NCI-H2171 treated with DMSO at 0.1 percent for 48 hours (cell line): ENCODE results near the gene TSHZ2.
"Not testable (repeated sequence)": the region's sequence is repeated elsewhere in the genome, so short reads cannot be mapped to it uniquely, and the experiment has no call there.

Experiments
- DNase-seq: peaks from one replicate; lab custom pipeline; 2025; lab: John Stamatoyannopoulos, UW

The TSHZ2 gene

DNA sequence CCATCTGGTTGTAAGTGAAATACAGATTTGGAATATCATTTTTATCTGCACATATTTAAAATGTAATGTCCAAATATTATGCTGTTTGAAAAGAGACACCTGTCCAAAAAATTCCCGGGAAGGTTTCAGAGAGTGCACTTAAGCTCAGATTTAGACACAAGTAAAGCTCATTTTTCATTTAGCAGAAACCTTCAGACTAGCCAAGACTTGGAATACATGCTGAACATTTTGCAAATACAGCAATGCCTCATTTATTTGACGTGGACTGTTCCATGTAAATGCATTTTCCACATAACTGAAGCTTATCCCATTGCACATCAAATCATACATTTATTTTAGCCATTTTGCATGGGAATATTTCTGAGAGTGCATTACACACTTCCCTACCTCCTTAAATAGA, 340.8 kb downstream of the TSHZ2 start:
- no peak for DNase-seq

DNA sequence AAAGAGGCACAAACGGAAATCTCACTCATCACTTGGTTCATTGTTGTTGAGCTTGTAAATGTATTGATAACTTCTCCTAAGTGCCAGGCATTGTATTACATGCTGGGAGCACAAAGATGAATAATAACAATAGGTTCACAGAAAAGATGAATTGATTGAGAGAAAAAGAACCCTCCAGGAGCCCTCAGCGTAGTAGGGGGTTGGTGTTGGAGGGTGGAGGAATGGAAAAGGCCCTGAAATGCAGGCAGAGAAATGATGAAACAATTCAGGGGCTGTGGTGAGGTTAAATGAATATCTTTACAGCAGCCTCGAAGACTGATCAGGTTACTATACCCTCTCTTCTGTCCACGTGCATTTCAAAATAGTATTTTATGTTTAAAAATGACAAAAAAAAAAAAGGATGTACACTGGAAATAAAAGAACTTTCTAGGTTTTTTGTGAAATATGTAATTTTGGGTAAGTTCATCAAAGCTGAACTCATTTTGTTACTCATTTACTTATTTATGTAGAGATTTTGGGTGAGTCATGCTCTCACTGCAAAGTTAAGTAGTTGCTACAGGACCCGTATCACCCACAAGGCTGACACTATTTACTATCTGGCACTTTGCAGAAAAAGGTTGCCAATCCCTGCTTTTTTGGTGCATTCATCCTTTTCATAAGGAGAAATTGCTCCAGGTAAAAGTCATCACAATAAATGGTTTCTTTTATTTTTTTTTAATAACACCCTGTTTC, 344.2 kb downstream of the TSHZ2 start:
- DNase-seq: no peak

DNA sequence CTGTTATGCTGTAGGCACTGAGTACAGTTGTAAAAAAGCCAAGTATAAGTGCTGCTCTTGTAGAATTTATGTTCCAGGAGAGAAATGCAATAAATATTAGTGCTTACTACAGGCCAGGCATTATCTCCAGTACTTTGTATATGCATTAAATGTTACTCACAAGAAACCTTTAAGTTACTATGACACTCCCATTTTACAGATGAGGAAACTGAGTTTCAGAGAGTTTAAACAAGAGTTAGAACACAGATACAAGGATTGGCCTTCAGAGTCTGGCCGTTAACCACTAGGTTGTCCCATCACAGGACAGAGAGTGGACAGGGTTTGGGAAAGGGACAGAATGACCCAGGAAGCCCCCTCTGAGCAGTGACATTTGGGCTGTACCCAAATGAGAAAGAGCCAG, 347.0 kb downstream of the TSHZ2 start:
- no peak for DNase-seq

DNA sequence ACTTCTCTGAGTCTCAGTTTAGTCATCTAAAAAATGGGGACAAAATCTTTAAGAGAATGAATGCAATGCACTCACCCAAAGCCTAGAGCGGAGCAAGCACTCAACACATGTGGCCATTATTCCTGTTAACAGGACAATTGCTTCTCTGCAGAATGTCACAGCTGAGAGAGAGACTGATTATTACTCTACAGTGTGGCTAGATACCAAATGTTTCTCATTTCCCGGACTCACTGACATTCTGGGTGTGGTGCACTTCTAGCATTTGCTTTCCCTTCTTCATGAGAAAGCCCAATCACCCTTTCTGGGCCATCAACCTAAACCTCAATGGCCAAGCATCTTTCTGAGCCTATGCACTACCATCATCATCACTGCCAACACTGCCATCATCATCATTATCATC, 347.6 kb downstream of the TSHZ2 start:
- DNase-seq: no peak

DNA sequence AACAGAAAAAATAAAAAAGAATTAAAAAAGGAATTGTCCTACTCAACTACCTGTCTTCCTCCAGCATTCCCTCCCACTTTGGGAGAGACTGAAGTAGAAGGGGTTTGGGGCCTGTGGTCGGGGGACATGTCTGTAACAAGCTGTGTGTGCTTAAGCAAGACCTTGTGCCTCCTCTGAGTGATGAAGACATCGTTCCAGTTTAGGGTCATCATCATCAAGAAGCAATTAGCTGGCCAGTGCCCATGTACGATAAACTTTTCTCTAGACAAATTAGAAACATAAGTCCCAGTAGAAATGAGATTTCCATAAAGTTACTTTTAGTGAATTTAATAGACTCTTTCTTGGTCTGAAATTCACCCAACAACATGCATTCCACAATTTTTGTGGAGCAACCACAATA, 348.5 kb downstream of the TSHZ2 start:
- no peak for DNase-seq

DNA sequence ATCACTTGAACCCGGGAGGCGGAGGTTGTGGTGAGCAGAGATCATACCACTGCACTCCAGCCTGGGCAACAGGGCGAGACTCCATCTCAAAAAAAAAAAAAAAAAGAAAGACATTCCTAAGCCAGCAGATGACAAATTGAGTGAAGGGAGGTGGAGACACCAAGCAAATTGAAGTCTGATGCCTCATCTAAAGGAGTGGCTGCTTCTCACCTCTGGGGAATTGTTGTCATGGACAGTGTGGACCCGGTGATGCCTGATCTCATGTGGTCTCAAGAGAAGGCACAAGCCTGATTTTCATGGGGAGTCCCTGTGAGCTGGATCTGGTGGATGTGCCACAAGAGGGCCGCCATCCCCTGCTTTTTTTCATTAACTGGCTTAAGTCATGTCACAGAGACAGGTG, 349.4 kb downstream of the TSHZ2 start:
- no peak for DNase-seq

DNA sequence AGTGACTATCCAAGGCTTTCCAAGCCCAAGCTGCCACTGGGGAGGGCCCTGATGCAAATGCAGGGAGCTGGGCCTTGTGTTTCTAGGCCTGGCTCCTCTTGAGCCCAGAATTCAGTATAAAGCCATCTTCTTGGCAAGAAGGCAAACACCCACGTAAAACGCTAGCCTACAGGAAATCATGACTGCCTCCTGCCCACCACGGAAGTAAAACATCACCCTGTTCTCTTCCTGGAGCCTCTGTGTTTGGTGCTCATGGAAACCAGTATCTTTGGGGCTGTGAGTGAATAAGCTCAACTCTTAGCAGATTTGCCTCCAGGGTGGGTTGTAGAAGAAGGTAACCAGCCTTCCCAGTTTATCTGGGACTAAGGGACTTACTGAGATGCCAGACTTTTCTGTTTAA, 350.5 kb downstream of the TSHZ2 start:
- no peak for DNase-seq

DNA sequence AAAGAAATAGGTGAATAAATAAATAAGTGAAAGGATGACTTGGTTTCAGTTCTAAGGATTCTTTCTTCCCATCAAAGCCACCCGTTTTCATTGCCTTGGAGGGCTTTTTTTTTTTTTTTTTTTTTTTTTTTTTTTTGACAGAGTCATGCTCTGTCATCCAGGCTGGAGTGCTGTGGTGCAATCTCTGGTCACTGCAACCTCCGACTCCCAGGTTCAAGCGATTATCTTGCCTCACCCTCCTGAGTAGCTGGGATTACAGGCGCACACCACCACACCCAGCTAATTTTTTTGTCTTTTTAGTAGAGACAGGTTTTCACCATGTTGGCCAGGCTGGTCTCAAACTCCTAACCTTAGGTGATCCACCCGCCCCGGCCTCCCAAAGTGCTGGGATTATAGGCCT, 351.3 kb downstream of the TSHZ2 start:
- DNase-seq: not testable (repeated sequence)

DNA sequence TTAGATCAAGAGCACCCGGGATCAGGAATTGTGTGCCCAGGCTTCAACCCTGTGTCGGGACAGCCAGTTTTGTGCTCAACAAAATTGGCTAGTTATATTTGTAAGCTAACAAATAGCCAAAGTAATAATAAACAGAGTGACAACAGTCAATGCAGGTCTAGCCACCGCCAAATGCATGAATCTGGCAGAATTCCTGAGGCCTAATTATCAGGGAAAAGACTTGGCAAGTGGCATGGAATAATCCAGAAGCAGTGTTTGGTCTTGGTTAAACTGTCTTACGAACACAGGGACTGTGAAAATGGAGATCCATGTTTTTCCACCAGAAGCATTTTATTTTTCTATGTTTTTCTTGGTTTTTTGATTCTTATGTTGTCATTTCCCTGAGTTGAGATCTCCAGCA, 352.7 kb downstream of the TSHZ2 start:
- DNase-seq: no peak

DNA sequence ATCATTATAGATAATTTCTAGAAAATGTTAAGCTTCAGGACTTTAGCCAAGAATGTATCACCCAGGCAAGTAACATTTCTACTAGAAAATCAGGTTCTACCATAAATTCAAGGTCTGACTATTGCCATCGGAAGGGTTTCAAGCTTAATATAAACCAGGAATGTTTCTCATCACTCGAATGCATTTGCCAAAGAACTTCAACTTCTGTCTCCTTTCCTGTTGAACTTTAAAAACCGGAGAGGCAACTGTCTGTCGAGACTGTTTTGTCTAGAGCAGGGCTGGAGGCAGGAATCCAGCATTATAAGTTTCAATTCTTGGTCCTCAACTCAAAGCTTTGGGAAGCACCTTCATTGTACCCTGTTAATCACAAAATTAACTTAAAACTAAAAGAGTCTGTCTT, 356.8 kb downstream of the TSHZ2 start:
- no peak for DNase-seq

DNA sequence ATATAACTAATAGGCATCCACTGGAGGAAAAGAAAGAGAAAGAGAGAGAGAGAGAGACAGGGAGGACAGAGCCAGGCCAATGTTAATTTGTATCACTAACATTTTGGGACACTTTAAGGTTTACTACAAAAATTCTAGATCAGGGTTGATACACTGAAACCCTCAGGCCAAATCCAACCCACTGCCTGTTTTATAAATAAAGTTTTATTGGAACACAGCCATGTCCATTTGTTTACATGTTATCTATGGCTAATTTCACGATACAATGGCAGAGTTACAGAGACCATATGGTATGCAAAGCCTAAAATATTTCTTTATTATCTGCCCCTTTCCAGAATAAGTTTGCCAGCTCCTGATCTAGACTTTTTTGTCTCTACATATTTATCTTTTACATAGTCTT, 357.6 kb downstream of the TSHZ2 start:
- no peak for DNase-seq

DNA sequence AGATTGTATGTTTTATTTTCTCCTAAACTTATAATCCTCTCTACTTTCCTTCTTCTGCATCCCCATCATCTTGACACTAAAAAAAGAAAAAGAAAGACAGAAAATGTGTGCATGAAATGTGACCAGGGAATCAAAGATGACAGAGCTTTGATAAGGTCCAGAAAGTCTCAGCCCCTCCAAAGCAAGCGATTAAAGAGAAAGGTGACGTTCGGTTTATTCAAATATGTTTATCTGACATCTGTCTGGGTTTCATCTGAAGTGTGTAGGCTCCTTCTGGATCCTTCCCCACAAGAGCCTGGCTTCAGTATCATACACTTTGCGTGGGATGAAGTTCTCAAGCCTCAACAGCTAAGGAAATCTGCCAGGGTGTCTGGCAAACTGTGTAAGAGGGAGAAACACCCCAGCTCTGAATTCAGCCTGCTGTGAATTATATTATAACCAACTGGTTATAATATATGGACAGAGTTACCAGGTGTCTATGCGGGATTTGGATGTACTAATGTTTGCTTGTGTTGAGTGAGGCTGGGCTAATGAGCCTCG, 358.5 kb downstream of the TSHZ2 start:
- DNase-seq: no peak

DNA sequence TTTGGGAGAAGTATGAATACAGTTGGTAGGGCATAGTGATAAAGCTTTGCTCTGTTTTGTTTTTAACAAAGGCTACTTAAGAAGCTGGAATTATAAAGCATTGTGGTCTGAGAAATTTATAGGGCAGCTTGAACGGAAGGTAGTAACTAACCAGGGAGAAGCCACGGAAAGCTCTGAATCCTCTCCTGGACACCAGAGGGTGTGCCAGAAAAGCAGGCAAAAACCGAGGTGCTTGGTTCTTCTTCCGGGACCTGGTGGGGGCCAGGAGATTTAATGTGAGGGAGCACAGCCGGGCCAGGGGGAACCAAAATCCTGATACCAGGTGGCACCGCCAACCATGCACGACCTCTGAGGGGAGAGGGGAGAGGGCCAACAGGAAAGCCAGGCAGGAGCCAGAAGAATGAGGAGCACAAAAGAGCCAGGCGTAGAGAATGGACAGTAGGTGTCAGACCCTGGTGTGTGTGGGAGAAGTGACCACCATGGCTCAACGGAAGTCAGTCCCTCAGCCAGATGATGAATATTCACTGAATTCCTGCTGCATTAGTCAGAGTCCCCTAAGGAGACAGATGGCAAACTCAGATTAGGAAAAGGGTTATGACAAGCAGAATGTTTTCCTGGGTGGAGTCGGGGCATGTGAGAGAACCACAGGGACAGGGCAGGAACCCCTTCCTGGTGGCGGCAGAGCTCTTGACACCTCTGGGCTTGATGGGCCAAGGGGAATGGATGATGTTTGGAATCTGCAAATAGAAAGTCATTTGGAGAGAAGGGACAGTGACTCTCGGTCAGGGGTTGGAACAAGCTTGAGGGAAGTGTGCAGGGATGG, 359.2 kb downstream of the TSHZ2 start:
- DNase-seq: no peak

DNA sequence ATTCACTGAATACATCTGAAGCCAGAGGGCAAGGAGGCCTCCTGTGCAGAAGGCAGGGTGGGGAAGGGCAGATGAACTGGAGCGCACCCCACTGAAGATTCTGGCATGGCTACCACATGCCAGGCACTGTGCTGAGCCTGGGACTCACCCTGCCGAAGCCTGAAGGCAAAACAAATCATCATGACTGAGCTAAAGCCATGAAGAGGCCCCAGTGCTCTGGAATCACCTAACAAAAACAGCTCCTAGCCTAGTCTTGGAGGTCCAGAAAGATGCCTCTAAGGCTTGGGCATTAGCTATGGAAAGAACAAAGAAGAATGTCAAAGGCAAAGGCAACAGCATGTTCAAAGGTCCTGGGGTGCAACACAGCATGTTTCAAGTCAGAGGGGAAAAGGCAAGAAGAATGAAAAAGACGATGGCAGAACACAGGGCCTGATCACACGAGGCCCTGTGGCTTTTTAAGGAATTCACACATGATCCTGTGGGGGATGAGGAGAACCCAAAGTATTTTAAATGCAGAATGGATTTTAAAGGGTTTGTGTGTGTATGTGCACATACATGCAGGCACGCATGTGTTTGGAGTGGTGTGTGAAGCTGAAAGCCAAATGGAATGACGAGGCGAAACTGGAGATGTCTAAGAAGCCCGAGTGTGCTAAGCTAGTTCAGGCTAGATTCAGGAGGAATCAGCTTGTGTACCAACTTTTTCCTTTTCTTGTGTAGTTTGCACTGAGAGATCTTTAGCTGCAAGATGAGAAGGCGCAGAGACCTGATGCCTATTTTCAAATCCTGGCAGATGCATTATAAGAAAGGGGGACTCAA, 360.1 kb downstream of the TSHZ2 start:
- DNase-seq: no peak

DNA sequence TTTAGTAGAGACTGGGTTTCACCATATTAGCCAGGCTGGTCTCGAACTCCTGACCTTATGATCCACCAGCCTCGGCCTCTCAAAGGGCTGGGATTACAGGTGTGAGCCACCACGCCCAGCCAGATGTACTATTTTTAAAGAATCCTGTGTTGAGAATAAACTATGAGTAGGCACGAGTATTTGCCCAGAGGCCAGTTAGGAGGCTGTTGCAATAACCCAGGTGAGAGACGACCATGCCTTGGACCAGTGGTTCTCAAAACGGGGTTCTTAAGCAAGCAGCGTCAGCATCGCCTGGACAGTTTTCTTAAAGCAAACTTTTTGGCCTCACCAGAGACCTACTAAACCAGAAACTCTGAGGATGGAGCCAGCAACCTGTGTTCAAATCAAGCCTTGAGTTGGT, 362.7 kb downstream of the TSHZ2 start:
- DNase-seq: no peak

DNA sequence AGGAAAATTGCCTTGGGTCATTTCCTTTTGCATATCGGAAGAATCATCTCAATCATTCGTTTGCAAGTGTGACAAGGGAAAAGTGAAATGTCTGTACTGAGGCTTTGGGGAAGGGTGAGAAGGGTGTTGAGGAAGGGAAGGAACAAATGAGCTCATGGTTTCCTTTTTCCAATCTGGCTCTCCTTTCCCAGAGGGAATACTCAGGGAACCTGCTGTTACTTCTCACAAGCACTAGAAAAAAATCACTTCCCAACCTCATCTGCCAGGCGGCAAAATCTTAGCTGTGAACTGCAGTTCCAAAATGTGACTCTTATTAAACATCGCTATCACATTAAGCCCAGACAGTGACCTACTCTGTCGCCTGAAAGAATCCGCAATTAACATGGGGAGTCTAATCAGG, 363.4 kb downstream of the TSHZ2 start:
- peak; percentile 75 for DNase-seq

DNA sequence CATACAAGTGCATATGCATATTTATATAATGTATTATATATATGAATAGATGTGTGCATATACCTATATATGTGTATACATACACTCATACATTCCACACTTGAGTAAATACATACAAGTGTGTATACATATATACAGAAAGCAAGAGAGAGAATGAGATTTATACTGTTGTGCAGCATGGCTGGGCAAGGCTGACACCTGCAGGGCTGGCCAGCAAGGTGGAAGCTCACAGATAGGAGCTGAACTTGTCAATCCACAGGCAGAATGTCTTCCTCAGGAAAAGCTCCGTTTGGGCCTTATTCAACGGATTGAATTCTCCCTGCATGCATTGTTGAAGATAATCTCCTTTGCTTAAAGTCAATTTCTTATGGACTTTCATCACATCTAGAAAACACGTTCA, 364.7 kb downstream of the TSHZ2 start:
- DNase-seq: no peak

DNA sequence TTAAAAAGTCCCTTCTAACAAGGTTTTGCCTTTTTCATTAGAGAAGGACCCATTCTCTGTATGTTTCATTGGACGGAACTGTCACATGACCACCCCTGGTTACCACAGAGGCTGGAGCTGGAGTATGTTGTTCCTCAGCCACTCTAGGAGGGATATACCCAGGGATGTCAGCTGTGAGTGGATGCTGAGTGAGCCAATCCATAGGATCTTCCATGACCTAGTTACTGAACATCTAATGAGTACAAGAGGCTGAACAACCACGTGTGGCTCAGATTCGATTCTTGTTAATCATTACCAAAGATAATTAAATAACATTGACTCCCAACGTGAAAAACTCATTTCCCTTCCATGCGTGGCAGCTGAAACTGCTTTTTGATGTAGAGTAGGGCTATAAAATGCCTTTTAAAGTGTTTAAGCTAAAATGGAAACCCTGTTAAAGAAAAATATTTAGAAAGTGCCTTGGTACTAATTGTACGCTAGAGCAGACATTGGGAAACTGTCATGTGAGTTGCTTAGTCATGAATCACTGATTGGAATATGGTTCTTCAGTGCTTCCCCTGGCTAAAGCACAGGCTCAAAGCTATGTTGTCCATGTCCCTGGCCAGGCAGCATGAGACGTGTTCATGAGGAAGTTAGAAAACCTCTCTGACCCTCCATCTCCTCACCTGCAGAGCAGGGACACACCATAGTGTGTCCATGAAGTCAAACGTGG, 365.4 kb downstream of the TSHZ2 start:
- DNase-seq: no peak

DNA sequence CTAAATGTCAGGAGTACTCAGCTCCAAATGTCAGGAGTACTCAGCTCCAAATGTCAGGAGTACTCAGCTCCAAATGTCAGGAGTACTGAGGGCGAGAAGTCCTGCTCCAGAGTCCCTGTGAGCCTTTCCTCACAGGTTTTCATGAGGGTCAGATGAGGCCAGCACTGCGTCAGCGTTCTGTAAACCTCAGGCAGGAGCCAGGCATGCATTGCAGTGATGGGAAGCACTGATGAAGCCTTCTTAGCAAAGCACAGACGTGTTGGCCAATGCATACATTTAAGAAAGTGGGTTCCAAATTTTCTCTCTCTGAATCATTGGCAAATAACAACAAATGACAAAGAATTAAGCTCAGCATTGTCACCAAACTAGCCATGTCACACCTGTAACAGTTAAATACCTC, 366.6 kb downstream of the TSHZ2 start:
- DNase-seq: no peak

DNA sequence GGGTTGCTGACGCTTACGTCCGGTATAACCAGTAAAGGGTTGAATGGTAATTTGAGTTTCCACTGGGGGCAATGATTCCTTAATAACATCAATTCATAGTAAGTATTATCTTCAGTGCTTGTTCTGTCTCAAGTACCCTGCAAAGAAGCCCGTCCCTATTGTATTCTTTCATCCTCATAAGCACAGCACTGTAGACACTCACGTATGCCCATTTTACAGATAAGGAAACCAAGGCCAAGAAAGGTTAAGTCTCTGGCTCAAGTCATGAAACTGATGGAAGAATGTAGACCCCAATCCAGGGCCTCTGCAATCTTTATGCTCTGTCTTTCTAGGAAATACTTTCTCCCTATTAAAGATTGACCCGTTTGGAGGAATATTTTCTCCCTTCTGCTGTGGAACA, 370.3 kb downstream of the TSHZ2 start:
- DNase-seq: no peak

DNA sequence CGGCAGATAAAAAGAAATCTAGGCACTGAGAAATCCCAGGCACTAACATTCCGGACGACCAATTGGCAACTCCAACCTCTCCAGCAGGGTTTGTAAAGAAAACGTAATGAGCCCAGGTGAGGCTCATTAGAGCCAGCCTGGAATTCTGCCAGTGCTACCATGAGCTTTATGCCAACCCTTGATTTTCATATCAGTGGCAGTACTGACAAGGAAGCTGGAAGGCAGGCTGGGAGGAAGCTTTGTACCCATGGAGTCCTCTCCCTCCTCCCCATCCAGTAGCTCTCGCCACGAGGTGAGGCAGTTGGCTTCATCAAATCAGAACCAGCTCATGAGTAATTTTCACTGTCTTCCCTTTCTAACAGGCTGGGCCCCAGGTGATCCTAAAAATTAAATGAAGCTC, 371.3 kb downstream of the TSHZ2 start:
- no peak for DNase-seq

DNA sequence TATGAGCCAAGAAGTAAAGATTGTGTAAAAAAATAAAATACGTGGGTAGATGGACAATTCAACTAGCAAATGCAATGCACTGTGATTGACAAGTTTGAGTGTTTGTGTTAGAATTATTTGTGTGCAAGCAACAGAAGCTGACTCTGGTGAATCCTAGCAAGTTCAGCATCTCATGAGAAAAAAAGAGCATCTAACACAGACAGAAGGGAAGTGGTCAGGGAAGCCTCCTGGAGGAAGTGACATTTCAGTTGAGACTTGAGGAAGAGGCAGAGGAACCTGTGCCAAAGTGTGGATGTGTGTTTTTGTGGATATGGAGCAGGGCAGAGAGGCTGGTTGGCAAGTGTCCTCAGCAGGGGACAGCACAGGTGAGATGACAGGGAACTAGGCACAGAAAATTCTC, 372.7 kb downstream of the TSHZ2 start:
- no peak for DNase-seq
